Measurements from ENCODE around the gene C1QTNF7. TPM values are rescaled to one million over a fixed set of nuclear protein-coding genes. Genes with fewer than 3 reads are reported as not detected.

The C1QTNF7 gene
- total RNA-seq, 1 experiment from 2014 or later = 0.21 TPM

GRCh38 chr4:15402146-15402545, 25.7 kb upstream of the C1QTNF7 start:
- DNase-seq (ENCODE audit: low spot score) = no peak
- H3K36me3 ChIP-seq (ENCODE audit: insufficient read depth, low read length, poor library complexity, severe bottlenecking) = no peaks in the 10 kb centered on the region
- TF ChIP-seq, protein P1, sequence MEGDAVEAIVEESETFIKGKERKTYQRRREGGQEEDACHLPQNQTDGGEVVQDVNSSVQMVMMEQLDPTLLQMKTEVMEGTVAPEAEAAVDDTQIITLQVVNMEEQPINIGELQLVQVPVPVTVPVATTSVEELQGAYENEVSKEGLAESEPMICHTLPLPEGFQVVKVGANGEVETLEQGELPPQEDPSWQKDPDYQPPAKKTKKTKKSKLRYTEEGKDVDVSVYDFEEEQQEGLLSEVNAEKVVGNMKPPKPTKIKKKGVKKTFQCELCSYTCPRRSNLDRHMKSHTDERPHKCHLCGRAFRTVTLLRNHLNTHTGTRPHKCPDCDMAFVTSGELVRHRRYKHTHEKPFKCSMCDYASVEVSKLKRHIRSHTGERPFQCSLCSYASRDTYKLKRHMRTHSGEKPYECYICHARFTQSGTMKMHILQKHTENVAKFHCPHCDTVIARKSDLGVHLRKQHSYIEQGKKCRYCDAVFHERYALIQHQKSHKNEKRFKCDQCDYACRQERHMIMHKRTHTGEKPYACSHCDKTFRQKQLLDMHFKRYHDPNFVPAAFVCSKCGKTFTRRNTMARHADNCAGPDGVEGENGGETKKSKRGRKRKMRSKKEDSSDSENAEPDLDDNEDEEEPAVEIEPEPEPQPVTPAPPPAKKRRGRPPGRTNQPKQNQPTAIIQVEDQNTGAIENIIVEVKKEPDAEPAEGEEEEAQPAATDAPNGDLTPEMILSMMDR (conservative IDR thresholded peaks at IDR 0.05; ENCODE audit: low read depth, low read length) = no peak
- no peak for TF ChIP-seq EZH2 (IDR thresholded peaks at IDR 0.05; ENCODE audit: borderline replicate concordance, low read depth, low read length, poor library complexity, severe bottlenecking)
- intact Hi-C loops (cut with micrococcal nuclease; ENCODE audit: unreplicated experiment) = loop anchor here (5.0 kb wide), 1 partner anchor 55 kb away; no protein-coding TSS in a partner anchor
- H3K4me1 ChIP-seq (ENCODE audit: insufficient read depth, low read length, poor library complexity, severe bottlenecking) = peaks cover 80% of the 10 kb centered on the region
- H3K27me3 ChIP-seq (replicated peaks; ENCODE audit: insufficient read depth, low read depth, low read length, poor library complexity) = no peaks in the 10 kb centered on the region
- peak overlapping the region; percentile 75 for H3K27ac ChIP-seq (ENCODE audit: low read depth, low read length, poor library complexity, severe bottlenecking)
- no peak overlapping the region for H3K4me3 ChIP-seq (ENCODE audit: low read depth, low read length, poor library complexity, severe bottlenecking)
- ChIA-PET CTCF (no interaction called here), POLR2A (ENCODE audit: low non-redundant PET) (no interaction called here)
- H3K9me3 ChIP-seq (ENCODE audit: low read depth, low read length, poor library complexity, severe bottlenecking) = no peaks in the 10 kb centered on the region
- BruUV-seq (replicated peaks) = no TSS peak

DNA sequence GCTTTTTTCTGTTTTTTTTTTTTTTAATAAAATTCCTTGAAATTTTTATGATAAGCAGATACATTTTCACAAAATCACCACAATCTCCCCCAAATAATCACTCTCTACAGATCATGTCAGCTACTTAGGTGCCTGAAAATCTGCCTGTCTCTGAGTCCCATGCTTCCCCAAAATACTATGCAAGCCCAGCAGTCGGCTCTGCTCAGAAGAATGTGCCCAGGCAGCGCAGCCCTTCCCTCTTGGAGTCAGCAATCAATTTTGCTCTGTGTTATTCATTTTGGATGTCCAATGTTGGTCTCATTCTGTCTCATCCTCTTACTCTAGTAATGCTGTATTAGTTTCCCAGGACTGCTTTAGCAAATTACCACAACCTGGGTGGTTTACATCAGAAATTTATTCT, 24.9 kb upstream of the C1QTNF7 start:
- TF ChIP-seq, protein P1 (conservative IDR thresholded peaks at IDR 0.05; ENCODE audit: low read depth, low read length) = no peak

GRCh38 chr4:15405018-15405417, 22.8 kb upstream of the C1QTNF7 start:
- BruUV-seq (replicated peaks) = no TSS peak
- TF ChIP-seq, protein P1 (conservative IDR thresholded peaks at IDR 0.05; ENCODE audit: low read depth, low read length) = no peak
- no peak for TF ChIP-seq EZH2 (IDR thresholded peaks at IDR 0.05; ENCODE audit: borderline replicate concordance, low read depth, low read length, poor library complexity, severe bottlenecking)
- ChIA-PET CTCF (interaction anchor here (1.4 kb wide), 1 partner anchor 52 kb away, joined by 6 read pairs; no protein-coding TSS in a partner anchor), POLR2A (ENCODE audit: low non-redundant PET) (no interaction called here)
- Histone ChIP-seq H3K4me3 (ENCODE audit: low read depth, low read length, poor library complexity, severe bottlenecking) (no peak overlapping the region), H3K27me3 (replicated peaks; ENCODE audit: insufficient read depth, low read depth, low read length, poor library complexity) (no peaks in the 10 kb centered on the region), H3K4me1 (ENCODE audit: insufficient read depth, low read length, poor library complexity, severe bottlenecking) (peaks cover 87% of the 10 kb centered on the region), H3K36me3 (ENCODE audit: insufficient read depth, low read length, poor library complexity, severe bottlenecking) (no peaks in the 10 kb centered on the region), H3K27ac (ENCODE audit: low read depth, low read length, poor library complexity, severe bottlenecking) (peak overlapping the region; percentile 58), H3K9me3 (ENCODE audit: low read depth, low read length, poor library complexity, severe bottlenecking) (no peaks in the 10 kb centered on the region)
- DNase-seq (ENCODE audit: low spot score) = peak; percentile 70
- intact Hi-C loops (cut with micrococcal nuclease; ENCODE audit: unreplicated experiment) = loop anchor here (5.0 kb wide), 1 partner anchor 108 kb away; no protein-coding TSS in a partner anchor

More for the DNA sequence above, 24.9 kb upstream of the C1QTNF7 start:
- Histone ChIP-seq H3K9me3 (ENCODE audit: low read depth, low read length, poor library complexity, severe bottlenecking) (no peaks in the 10 kb centered on the region), H3K27me3 (replicated peaks; ENCODE audit: insufficient read depth, low read depth, low read length, poor library complexity) (no peaks in the 10 kb centered on the region), H3K36me3 (ENCODE audit: insufficient read depth, low read length, poor library complexity, severe bottlenecking) (no peaks in the 10 kb centered on the region), H3K4me3 (ENCODE audit: low read depth, low read length, poor library complexity, severe bottlenecking) (no peak overlapping the region), H3K4me1 (ENCODE audit: insufficient read depth, low read length, poor library complexity, severe bottlenecking) (peaks cover 80% of the 10 kb centered on the region), H3K27ac (ENCODE audit: low read depth, low read length, poor library complexity, severe bottlenecking) (peak overlapping the region; percentile 8)
- ChIA-PET POLR2A (ENCODE audit: low non-redundant PET) (no interaction called here), CTCF (no interaction called here)
- intact Hi-C loops (cut with micrococcal nuclease; ENCODE audit: unreplicated experiment) = loop anchor here (5.0 kb wide), 1 partner anchor 54 kb away; no protein-coding TSS in a partner anchor
- BruUV-seq (replicated peaks) = no TSS peak
- no peak for DNase-seq (ENCODE audit: low spot score)

Measured in A673 (cell line).